Measurements from ENCODE around the gene MKRN1. TPM values are rescaled to one million over a fixed set of nuclear protein-coding genes. Genes with fewer than 3 reads are reported as not detected.
"Not testable (repeated sequence)": the region's sequence is repeated elsewhere in the genome, so short reads cannot be mapped to it uniquely, and the experiment has no call there.

The MKRN1 gene
- total RNA-seq, 1 donor: 153 TPM

GRCh38 chr7:140497807-140498206 is 18.5 kb upstream of the MKRN1 start:
- H3K9me3 ChIP-seq (ENCODE audit: low read depth, low read length); H3K4me1 ChIP-seq (ENCODE audit: insufficient read depth, low read length); H3K4me3 ChIP-seq (ENCODE audit: low read length); H3K27me3 ChIP-seq (ENCODE audit: insufficient read depth, low read length): not testable (repeated sequence)

- H3K27me3 ChIP-seq (ENCODE audit: insufficient read depth, low read length): no peaks in the 10 kb centered on the region
- H3K4me3 ChIP-seq (ENCODE audit: low read length): no peak overlapping the region
- H3K9me3 ChIP-seq (ENCODE audit: low read depth, low read length): no peaks in the 10 kb centered on the region
- no peaks in the 10 kb centered on the region for H3K4me1 ChIP-seq (ENCODE audit: insufficient read depth, low read length)
Measured at GRCh38 chr7:140497241-140497769, 18.0 kb upstream of the MKRN1 start.

- no peaks in the 10 kb centered on the region for H3K27me3 ChIP-seq (ENCODE audit: insufficient read depth, low read length)
- H3K9me3 ChIP-seq (ENCODE audit: low read depth, low read length): no peaks in the 10 kb centered on the region
- no peak overlapping the region for H3K4me3 ChIP-seq (ENCODE audit: low read length)
- no peaks in the 10 kb centered on the region for H3K4me1 ChIP-seq (ENCODE audit: insufficient read depth, low read length)
Measured at GRCh38 chr7:140495514-140496097, 16.3 kb upstream of the MKRN1 start.

- Histone ChIP-seq H3K4me3 (ENCODE audit: low read length) (no peak overlapping the region), H3K4me1 (ENCODE audit: insufficient read depth, low read length) (no peaks in the 10 kb centered on the region), H3K27me3 (ENCODE audit: insufficient read depth, low read length) (no peaks in the 10 kb centered on the region), H3K9me3 (ENCODE audit: low read depth, low read length) (no peaks in the 10 kb centered on the region)
Measured at GRCh38 chr7:140494867-140495266, 15.6 kb upstream of the MKRN1 start.

GRCh38 chr7:140489026-140489359 is 9.7 kb upstream of the MKRN1 start:
- H3K27me3 ChIP-seq (ENCODE audit: insufficient read depth, low read length): no peaks in the 10 kb centered on the region

GRCh38 chr7:140485500-140486265 is 6.4 kb upstream of the MKRN1 start:
- Histone ChIP-seq H3K4me1 (ENCODE audit: insufficient read depth, low read length) (peaks cover 21% of the 10 kb centered on the region), H3K9me3 (ENCODE audit: low read depth, low read length) (no peaks in the 10 kb centered on the region), H3K4me3 (ENCODE audit: low read length) (no peak overlapping the region), H3K27me3 (ENCODE audit: insufficient read depth, low read length) (no peaks in the 10 kb centered on the region)

More at GRCh38 chr7:140489026-140489359, 9.7 kb upstream of the MKRN1 start:
- Histone ChIP-seq H3K9me3 (ENCODE audit: low read depth, low read length) (no peaks in the 10 kb centered on the region), H3K4me1 (ENCODE audit: insufficient read depth, low read length) (peaks cover 21% of the 10 kb centered on the region), H3K4me3 (ENCODE audit: low read length) (no peak overlapping the region)

GRCh38 chr7:140484951-140485499 is 5.7 kb upstream of the MKRN1 start:
- no peaks in the 10 kb centered on the region for H3K27me3 ChIP-seq (ENCODE audit: insufficient read depth, low read length)

GRCh38 chr7:140484479-140484878 is 5.2 kb upstream of the MKRN1 start:
- Histone ChIP-seq H3K4me1 (ENCODE audit: insufficient read depth, low read length) (peaks cover 25% of the 10 kb centered on the region), H3K27me3 (ENCODE audit: insufficient read depth, low read length) (no peaks in the 10 kb centered on the region), H3K9me3 (ENCODE audit: low read depth, low read length) (no peaks in the 10 kb centered on the region), H3K4me3 (ENCODE audit: low read length) (no peak overlapping the region)

More at GRCh38 chr7:140484951-140485499, 5.7 kb upstream of the MKRN1 start:
- H3K4me1 ChIP-seq (ENCODE audit: insufficient read depth, low read length): peaks cover 21% of the 10 kb centered on the region
- no peaks in the 10 kb centered on the region for H3K9me3 ChIP-seq (ENCODE audit: low read depth, low read length)
- no peak overlapping the region for H3K4me3 ChIP-seq (ENCODE audit: low read length)

- Histone ChIP-seq H3K9me3 (ENCODE audit: low read depth, low read length) (no peaks in the 10 kb centered on the region), H3K4me1 (ENCODE audit: insufficient read depth, low read length) (peaks cover 34% of the 10 kb centered on the region), H3K27me3 (ENCODE audit: insufficient read depth, low read length) (no peaks in the 10 kb centered on the region), H3K4me3 (ENCODE audit: low read length) (peak overlapping the region; percentile 91)
Measured at GRCh38 chr7:140479739-140480084, 407 bp upstream of the MKRN1 start.

GRCh38 chr7:140478246-140479061 is 851 bp downstream of the MKRN1 start:
- H3K4me1 ChIP-seq (ENCODE audit: insufficient read depth, low read length): peaks cover 32% of the 10 kb centered on the region

GRCh38 chr7:140476698-140477261 is 2.5 kb downstream of the MKRN1 start:
- Histone ChIP-seq H3K9me3 (ENCODE audit: low read depth, low read length) (no peaks in the 10 kb centered on the region), H3K4me1 (ENCODE audit: insufficient read depth, low read length) (peaks cover 32% of the 10 kb centered on the region), H3K4me3 (ENCODE audit: low read length) (no peak overlapping the region), H3K27me3 (ENCODE audit: insufficient read depth, low read length) (no peaks in the 10 kb centered on the region)

More at GRCh38 chr7:140478246-140479061, 851 bp downstream of the MKRN1 start:
- peak overlapping the region; percentile 91 for H3K4me3 ChIP-seq (ENCODE audit: low read length)
- H3K27me3 ChIP-seq (ENCODE audit: insufficient read depth, low read length): no peaks in the 10 kb centered on the region
- no peaks in the 10 kb centered on the region for H3K9me3 ChIP-seq (ENCODE audit: low read depth, low read length)

GRCh38 chr7:140475747-140476333 is 3.5 kb downstream of the MKRN1 start:
- Histone ChIP-seq H3K9me3 (ENCODE audit: low read depth, low read length) (no peaks in the 10 kb centered on the region), H3K4me1 (ENCODE audit: insufficient read depth, low read length) (peaks cover 32% of the 10 kb centered on the region), H3K27me3 (ENCODE audit: insufficient read depth, low read length) (no peaks in the 10 kb centered on the region), H3K4me3 (ENCODE audit: low read length) (no peak overlapping the region)

GRCh38 chr7:140463111-140463510 is 16.2 kb downstream of the MKRN1 start:
- no peak overlapping the region for H3K4me3 ChIP-seq (ENCODE audit: low read length)
- H3K9me3 ChIP-seq (ENCODE audit: low read depth, low read length): no peaks in the 10 kb centered on the region
- H3K4me1 ChIP-seq (ENCODE audit: insufficient read depth, low read length): no peaks in the 10 kb centered on the region
- H3K27me3 ChIP-seq (ENCODE audit: insufficient read depth, low read length): no peaks in the 10 kb centered on the region

- Histone ChIP-seq H3K4me1 (ENCODE audit: insufficient read depth, low read length) (no peaks in the 10 kb centered on the region), H3K4me3 (ENCODE audit: low read length) (no peak overlapping the region)
Measured at GRCh38 chr7:140458916-140459315, 20.4 kb downstream of the MKRN1 start.

More at GRCh38 chr7:140458916-140459315, 20.4 kb downstream of the MKRN1 start:
- Histone ChIP-seq H3K27me3 (ENCODE audit: insufficient read depth, low read length) (no peaks in the 10 kb centered on the region), H3K9me3 (ENCODE audit: low read depth, low read length) (no peaks in the 10 kb centered on the region)
